Measurements from ENCODE around the gene LRMDA. TPM values are rescaled to one million over a fixed set of nuclear protein-coding genes. Genes with fewer than 3 reads are reported as not detected.

The LRMDA gene
- total and polyA plus RNA-seq, 10 of the 15 experiments (the other 5 are each of a cell fraction or from before 2014, with no cell fraction given): 0.07 to 0.54 (median 0.29) TPM; not detected in 4

GRCh38 chr10:75825661-75826060 is 394.2 kb downstream of the LRMDA start (continued):
- TF ChIP-seq BCLAF1 (IDR thresholded peaks at IDR 0.05) (no peak), BACH1 (IDR thresholded peaks at IDR 0.05; ENCODE audit: borderline replicate concordance) (no peak), WRNIP1 (IDR thresholded peaks at IDR 0.05; ENCODE audit: borderline replicate concordance, low read depth, low read length) (no peak), POLR2AphosphoS2 (IDR thresholded peaks at IDR 0.05; ENCODE audit: low read depth, low read length) (no peak), ZBED1 (IDR thresholded peaks at IDR 0.05; ENCODE audit: borderline replicate concordance) (no peak), ATF3 (IDR thresholded peaks at IDR 0.05; ENCODE audit: borderline replicate concordance, extremely low read depth, low read depth, low read length) (no peak)

- Histone ChIP-seq H3K4me3 (no peak overlapping the region), H3K27me3 (replicated peaks in 1 of 2; ENCODE audit: control insufficient read depth in 2 of 2, insufficient read depth in 2 of 2, low read length in 1 of 2) (no peaks in the 10 kb centered on the region), H3K4me2 (ENCODE audit: control insufficient read depth, insufficient read depth) (no peak overlapping the region), H3K9me3 (replicated peaks; ENCODE audit: control insufficient read depth, insufficient read depth, low read length) (no peaks in the 10 kb centered on the region), H3K27ac (ENCODE audit: control insufficient read depth, insufficient read depth) (no peak overlapping the region), H2AFZ (ENCODE audit: control insufficient read depth, low read depth, low read length) (no peak overlapping the region), H3K36me3 (ENCODE audit: control insufficient read depth in 2 of 2, insufficient read depth in 2 of 2, low read length in 1 of 2) (no peaks in the 10 kb centered on the region), H4K20me1 (ENCODE audit: control insufficient read depth, insufficient read depth) (no peaks in the 10 kb centered on the region), H3K9ac (ENCODE audit: control insufficient read depth, insufficient read depth, low read length) (no peak overlapping the region), H3K4me1 (ENCODE audit: control insufficient read depth, insufficient read depth, low read length) (no peaks in the 10 kb centered on the region), H3K79me2 (ENCODE audit: control insufficient read depth, insufficient read depth, low read length) (no peaks in the 10 kb centered on the region)
- BruUV-seq (replicated peaks): no TSS peak
- in situ Hi-C loops (cut with MboI) (no loop called here), intact Hi-C loops (cut with micrococcal nuclease; ENCODE audit: unreplicated experiment) (no loop called here)
- ATAC-seq: no peak
- no peak for DNase-seq (ENCODE audit: low read depth, low spot score)
- SMC1A ChIA-PET (ENCODE audit: uncharacterized antibody, unreplicated experiment): interaction anchor here (0.9 to 1.3 kb wide), 2 partner anchors 12 to 55 kb away, joined by 3 to 4 read pairs; no protein-coding TSS in a partner anchor
- WGBS (ENCODE audit: insufficient coverage, insufficient replicate concordance, low lambda C conversion rate, missing lambda C conversion rate): 52% methylated on average over 5 of the region's 5 CpGs
- FAIRE-seq: no peak
- POLR2A ChIA-PET: no interaction called here
- CTCF ChIA-PET: no interaction called here
- RAD21 ChIA-PET (ENCODE audit: unreplicated experiment): no interaction called here
- no peak for TF ChIP-seq CTCF (IDR thresholded peaks at IDR 0.05 in 2 of 3, conservative IDR thresholded peaks at IDR 0.05 in 1 of 3; ENCODE audit: control insufficient read depth in 2 of 3, extremely low read depth in 1 of 3, insufficient read depth in 1 of 3, low read depth in 3 of 3, low read length in 3 of 3)
- TF ChIP-seq BMI1 (IDR thresholded peaks at IDR 0.05; ENCODE audit: borderline replicate concordance): no peak
- TF ChIP-seq TCF12 (IDR thresholded peaks at IDR 0.05; ENCODE audit: low read depth, low read length): no peak
- no peak for TF ChIP-seq MEF2A (IDR thresholded peaks at IDR 0.05; ENCODE audit: insufficient read depth, low read depth, low read length)
- no peak for TF ChIP-seq CUX1 (IDR thresholded peaks at IDR 0.05; ENCODE audit: insufficient replicate concordance, low read depth, low read length)
- no peak for TF ChIP-seq ZNF217 (IDR thresholded peaks at IDR 0.05)
- TF ChIP-seq POLR2AphosphoS2 (IDR thresholded peaks at IDR 0.05; ENCODE audit: low read depth, low read length): no peak
Observed at GRCh38 chr10:75826846-75827245, 395.4 kb downstream of the LRMDA start.

All from GM12878 (cell line).